Measurements from ENCODE around the gene TAMM41.
A peak's percentile ranks its signal among the peaks of the same experiment; 100 is the strongest.
"Not testable (repeated sequence)": the region's sequence is repeated elsewhere in the genome, so short reads cannot be mapped to it uniquely, and the experiment has no call there.

TAMM41 gene, protein sequence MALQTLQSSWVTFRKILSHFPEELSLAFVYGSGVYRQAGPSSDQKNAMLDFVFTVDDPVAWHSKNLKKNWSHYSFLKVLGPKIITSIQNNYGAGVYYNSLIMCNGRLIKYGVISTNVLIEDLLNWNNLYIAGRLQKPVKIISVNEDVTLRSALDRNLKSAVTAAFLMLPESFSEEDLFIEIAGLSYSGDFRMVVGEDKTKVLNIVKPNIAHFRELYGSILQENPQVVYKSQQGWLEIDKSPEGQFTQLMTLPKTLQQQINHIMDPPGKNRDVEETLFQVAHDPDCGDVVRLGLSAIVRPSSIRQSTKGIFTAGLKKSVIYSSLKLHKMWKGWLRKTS
- total RNA-seq = 14.8 reads per million, percentile 40 among the genes with 10 or more reads in this experiment

DNA sequence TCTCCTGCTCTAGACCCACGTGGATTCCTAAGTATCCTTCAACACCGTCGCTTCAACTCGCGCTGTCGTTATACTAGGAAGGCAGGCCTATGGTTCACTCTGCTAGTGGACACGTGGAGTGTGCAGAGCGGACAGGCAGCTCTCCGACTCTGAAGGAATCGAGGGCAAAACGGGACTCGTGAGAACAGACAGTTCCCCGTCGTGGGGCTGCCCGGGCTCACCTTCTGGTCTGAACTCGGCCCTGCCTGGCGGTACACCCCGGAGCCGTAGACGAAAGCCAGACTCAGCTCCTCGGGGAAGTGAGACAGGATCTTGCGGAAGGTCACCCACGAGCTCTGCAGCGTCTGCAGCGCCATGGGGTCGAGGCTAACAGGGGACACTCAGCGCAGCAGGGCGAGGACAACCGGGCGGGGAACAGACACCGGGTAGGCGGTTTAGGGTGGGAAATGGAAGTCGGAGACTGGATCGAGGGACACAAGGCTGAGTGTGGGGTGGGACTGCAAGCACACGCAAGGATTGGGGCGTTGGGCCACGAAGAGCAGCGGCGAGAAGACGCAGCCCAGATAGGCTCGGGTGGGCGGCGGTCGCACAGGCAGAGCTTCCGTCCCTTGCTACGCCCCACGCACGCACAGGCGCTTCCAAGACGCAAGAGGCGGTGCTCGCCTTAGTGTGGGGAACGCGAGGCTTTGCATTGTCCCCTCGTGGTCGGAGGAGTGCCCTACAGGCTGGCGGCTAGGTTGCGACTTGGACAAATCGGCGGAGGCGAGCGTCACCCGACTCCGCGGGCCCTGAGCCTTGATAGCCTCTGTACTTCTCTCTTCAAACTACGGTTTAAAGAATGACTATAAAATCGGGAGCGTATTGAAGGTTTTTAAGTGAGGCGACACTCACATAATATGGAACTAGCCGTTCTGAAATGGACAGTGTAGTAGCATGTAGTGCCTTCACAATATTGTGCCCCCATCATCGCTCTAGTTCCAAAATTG is at the start of gene TAMM41:
TAMM41 (minus strand) TSS at position 605 of the 986 bp plus-strand sequence; CDS start at position 356, 249 bp downstream.
- peak; percentile 77 for DNase-seq

DNA sequence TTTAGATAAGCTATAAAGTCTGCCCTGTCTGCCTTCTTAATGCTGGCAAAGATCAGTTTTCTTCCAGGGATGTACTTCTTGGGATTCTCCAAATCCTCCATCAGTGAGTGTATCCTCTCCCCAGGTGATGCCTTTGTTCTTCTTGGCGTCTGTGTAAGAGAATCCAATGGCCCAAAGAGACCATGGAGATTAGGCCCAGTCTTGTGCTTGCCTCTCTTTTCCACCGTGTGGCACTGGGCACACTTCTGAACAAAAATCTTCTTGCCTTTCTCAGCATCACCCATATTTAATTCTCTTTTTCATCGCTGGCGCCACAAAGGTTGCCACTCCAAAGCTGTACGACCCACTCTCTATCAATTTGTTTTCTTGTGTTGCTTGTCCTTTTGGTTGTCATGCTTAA is 32.2 kb upstream of the TAMM41 start:
- no peak for DNase-seq

DNA sequence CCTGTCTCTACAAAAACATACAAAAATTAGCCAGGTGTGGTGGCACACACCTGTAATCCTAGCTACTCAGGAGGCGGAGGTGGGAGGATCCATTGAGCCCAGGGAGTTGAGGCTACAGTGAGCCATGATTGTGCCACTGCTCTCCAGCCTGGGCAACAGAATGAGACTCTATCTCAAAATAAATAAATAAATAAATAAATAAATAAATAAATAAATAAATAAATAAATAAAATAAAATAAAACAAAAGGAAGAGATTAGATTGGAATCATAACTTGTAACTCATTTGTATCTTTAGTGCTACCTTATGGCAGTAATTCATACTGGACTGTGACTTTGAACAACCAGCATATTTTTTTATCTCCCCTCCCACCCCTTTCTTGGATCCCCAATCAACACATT is 28.0 kb upstream of the TAMM41 start:
- not testable (repeated sequence) for DNase-seq

DNA sequence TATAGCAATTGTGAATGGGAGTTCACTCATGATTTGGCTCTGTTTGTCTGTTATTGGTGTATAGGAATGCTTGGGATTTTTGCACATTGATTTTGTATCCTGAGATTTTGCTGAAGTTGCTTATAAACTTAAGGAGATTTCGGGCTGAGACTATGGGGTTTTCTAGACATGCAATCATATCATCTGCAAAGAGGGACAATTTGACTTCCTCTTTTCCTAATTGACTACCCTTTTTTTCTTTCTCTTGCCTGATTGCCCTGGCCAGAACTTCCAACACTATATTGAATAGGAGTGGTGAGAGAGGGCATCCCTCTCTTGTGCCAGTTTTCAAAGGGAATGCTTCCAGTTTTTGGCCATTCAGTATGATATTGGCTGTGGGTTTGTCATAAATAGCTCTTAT is 17.1 kb upstream of the TAMM41 start:
- DNase-seq = not testable (repeated sequence)

DNA sequence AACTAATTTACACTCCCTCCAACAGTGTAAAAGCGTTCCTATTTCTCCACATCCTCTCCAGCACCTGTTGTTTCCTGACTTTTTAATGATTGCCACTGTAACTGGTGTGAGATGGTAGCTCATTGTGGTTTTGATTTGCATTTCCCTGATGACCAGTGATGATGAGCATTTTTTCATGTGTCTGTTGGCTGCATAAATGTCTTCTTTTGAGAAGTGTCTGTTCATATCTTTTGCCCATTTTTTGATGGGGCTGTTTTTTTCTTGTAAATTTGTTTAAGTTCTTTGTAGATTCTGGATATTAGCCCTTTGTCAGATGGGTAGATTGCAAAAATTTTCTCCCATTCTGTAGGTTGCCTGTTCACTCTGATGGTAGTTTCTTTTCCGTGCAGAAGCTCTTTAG is 15.9 kb upstream of the TAMM41 start:
- DNase-seq = not testable (repeated sequence)

DNA sequence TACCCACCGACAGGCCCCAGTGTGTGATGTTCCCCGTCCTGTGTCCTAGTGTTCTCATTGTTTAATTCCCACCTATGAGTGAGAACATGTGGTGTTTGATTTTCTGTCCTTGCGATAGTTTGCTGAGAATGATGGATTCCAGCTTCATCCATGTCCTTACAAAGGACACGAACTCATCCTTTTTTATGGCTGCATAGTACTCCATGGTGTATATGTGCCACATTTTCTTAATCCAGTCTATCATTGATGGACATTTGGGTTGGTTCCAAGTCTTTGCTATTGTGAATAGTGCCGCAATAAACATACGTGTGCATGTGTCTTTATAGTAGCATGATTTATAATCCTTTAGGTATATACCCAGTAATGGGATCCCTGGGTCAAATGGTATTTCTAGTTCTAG is 15.5 kb upstream of the TAMM41 start:
- not testable (repeated sequence) for DNase-seq

DNA sequence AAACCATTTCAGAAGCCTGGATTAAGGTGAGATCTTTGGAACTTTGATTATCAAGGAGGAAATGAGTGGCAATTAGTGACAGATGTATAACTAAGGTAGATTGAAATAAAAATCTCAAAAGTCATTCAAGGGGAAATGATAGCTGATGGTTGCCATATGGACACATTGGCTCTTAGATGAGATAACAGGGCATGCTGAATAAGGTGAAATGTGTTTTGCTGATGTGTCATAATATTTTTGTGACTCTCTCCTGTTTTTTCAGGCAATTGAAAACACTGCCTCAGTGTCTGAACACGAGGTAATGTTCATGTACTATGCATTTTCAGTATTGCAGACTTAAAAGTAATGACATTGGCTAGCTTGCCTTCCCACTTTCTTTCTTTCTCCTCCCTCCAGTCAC is 13.5 kb upstream of the TAMM41 start:
- not testable (repeated sequence) for DNase-seq

DNA sequence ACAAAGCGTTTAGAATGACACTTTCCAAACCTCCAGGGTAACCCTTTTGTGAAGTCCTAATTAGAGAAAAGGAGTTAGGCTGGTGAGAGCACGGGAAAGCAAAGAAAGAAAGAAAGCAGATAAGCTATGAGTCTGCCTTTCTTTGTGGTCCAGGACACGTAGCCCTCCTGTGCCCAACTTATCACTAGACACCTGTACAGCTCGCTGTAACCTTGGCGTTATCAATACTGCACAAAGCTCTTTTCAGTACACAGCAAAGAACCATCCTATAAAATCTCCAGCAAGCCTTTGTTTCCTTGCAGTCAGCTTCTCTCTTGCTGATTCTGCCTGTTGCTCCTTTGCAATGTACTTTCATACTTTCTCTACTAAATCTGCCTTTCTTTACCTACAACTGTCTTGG is 6.8 kb upstream of the TAMM41 start:
- no peak for DNase-seq

DNA sequence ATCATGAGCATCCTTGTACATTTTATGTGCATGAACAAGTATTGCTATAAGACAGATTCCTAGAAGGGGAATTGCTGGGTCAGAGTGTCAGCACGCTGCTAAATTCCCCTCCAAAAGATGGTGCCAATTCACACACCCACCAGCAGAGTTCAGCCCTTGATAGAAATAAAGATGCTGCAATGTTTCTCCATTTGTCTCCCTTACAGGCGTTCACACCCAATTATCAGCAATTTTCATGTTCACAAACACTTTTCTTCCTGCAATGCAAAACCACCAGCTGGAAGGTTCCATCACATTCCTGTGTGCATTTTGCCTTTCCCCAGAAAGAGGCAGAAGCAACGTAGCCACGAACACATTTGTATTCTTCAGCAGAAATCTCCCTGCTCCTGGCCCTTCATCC is 3.3 kb upstream of the TAMM41 start:
- no peak for DNase-seq

DNA sequence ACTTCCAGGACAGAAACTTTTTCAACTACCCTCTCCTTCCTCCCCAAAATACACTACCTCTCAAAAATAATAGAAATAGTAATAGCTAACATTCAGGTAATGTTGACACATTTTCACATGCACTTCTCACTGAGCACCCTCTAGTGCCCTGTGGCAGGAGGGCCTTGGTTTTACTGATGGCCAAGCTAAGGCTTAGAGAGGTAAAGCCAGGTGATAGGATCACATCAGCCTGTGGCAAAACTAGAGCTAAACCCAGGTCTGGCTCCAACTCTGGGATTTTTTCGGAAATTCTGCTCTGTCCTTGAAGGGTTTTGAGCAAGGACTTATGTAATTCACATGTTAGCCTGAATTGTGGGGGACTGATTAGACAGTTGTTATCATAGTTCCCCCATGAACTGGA is 922 bp upstream of the TAMM41 start:
- no peak for DNase-seq

DNA sequence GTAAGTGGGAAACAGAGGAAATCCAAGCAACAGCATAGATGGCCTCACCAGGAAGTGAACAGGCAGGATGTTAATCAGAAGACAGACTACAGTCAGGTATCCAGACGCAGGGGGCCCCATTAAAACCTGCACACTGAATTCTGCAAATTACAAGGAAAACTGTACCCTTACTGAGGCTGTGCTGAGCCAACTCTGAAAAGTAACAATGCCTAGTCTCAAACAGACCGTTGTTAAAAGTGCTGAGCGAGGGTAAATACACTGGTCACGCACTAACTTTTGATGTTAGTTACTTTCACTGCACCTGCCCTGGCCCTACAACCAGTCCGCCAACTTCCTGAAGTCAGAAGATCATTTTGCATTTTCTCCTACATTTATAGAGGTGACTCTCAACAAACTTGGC is 1.0 kb downstream of the TAMM41 start:
- no peak for DNase-seq

DNA sequence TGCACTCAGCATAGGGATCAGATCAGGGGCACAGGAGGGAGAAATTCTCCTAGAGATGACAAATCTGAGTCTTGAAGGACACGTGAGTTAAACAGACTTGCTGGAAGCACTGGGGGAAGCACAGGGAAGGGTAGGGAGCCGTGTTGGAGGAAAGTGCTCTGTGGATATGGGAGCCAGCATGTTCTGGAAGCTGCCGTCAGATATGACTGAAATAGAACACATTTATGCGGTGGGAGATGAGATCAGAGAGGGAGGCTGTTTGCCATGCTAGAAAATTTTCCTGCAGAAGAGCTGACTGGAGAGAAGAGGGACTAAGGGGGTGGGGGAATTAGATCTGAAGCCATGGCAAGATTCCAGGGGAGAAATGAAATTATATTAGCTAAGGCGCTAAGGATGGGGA is 1.8 kb downstream of the TAMM41 start:
- DNase-seq = no peak

DNA sequence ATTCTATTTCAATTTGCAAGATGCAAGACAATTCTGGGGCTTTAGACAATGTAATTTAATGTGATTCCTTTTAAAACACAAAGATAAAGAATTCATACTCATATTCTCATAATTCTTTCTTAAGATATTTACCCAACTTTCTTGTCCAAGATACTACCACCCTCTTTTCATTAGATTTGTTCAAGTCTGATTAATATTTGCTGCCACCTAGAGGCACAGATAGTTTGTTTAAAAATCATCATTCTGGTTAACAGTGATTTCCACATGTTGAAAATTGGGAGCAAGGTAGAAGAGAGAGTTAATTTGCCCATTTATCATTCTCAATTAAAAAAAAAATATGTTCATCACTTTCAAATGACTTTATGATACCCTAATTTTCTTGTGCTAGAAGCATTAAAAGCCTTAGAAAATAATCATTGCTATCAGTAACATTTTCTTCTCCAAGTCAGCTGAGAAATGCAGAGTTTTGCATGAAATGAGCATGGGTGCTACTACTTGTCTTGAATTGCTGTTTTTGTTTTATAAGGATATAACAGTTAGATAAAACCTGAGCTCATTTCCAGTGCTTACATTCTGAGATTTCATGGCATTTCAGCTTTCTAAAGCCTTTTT is 11.6 kb downstream of the TAMM41 start:
- DNase-seq = no peak

DNA sequence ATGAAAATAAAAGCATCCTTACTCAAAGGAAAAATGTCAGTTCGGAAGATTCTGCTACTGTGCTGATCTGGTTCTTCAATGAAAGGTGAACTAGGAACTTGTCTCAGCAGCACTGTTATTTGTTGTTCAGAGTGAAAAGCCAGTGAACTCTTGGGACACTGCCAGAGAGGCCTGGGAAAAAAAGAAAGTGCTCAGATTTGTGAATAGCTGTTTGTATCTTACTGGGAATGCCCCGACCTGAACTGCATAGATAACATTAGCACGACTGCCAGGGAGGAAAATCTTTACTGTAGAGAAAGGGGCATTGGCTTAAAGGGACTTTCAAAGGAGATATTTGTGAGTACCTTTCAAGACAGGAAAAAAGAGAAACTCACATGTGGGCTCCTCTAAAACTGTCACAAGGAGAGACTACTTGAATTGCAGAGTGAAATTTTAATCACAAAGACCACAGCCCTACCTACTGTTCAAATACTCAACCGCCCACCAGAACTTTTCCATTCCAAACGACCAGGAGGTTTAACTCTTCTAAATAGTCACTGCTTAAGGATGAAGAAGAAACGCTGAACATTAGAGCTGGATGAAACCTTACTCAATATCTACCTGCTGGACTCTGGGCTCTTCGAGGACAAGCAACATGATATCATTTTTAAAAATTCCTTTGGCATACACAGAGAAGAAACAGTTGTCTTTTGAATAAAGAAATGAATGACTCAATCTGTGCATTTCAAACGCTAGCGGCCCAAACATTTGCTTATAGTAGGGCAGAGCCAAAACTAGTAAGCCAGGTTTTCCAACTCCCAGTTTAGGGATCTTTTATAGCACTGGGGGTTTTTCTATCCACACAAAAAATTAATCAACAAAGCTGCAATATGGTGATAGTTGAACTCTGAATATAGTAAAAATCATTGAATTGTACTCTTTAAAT is 13.4 kb downstream of the TAMM41 start:
- no peak for DNase-seq

DNA sequence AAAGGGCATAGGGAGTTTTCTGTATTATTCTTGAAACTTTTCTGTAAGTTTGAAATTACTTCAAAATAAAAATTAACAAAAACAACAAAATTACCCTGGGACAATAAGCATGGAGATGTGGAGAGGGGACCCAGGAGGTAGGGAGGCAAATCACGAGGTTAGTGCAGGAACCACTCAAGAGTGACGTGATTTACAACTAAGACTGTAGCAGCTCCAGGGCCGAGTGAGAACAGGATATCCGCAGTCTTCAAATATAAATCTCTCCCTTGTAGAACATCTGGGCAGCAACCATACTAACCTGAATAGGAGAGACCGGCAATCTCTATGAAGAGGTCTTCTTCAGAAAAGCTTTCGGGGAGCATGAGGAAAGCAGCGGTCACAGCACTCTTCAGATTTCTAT is 17.3 kb downstream of the TAMM41 start:
- no peak for DNase-seq

DNA sequence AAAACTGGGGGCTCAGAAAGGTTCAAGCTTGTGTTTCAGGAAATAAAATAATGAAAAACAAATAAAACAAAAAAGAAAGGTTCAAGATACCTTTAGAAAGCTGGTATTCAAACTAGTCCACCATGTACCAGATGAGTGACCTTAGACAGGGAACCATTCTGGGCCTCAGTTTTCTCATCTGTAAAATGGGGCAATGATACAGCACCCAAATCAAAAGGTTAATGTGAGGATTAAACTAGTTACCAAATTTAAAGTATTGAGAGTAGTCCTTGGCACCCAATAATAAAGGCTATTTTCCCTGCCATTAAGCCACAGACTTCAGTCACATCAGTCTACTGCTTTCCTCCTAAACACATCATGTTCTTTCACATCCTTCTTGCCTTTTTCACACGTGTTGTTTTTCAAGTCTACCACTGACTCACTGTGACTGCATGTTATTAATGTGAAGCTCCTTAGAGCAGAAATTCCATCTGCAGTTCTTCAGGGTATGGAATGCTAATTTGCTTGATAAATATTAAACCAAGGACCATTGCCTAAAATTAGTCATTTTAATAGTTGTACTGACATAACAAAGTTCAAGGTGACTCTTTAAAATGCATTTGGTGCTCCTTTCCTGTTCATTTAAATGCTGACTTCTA is 19.9 kb downstream of the TAMM41 start:
- no peak for DNase-seq

DNA sequence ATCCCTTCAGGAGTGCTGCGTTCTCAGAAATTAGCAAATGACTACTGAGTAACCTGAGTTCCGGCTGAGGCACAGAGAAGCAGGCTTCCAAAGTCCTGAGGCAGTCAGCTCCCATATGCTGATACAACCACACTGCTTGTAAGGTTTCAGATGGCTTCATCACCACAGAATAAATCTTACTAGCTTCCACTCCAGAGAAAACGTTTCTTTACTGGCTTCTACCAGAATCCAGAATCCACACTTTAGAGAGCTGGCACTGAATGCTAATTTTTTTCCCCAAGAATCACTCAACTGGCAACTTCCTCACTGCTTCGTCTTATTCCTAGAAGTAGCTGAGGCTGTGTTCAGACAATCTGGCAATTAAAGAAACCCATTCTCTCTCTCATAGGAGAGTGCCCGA is 21.4 kb downstream of the TAMM41 start:
- no peak for DNase-seq

DNA sequence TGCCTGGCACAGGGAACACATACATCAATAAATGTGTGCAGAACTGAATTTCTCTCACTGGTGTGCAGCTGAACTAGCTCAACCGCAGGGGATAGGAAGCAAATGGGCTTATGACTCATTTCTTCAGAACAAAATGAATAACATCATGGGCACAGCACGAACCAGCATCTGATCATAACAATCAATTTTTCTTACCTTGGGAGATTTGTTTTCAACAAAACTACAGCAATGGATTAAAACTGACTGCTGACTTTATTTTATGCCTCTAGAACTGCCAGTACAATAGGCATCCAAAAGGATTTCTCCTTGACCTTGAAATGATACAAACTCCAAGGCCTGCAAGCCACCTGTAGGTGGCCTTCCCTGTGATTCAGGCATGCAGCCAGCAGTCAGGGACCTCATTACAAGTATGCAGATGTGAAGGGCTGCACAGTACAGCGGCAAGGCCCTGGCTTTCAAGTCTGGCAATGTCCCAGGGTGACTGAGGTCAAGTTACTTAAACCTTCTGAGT is 26.1 kb downstream of the TAMM41 start:
- no peak for DNase-seq

DNA sequence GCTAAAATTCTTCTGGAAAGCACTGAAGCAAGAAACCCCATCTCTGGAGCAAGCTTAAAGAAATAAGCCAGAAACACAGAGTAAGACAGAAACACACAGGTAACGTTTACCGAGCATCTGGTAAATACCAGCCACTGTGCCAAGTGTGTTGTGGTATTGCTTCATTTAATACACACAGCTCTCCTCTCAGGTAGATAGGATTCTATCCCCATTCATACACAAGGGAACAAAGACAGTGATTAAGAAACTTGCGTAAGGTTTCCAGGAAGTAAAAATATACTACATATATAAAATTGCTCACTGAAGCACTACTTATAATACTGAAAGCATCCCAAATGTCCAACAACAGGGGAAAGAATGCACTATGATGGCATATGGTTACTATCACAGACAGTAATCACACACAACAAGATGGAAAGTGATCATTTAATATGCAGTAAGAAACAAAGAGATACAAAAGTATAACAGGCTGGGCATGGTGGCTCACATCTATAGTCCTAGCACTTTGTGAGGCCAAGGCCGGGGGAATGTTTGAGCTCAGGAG is 27.5 kb downstream of the TAMM41 start:
- DNase-seq = no peak

DNA sequence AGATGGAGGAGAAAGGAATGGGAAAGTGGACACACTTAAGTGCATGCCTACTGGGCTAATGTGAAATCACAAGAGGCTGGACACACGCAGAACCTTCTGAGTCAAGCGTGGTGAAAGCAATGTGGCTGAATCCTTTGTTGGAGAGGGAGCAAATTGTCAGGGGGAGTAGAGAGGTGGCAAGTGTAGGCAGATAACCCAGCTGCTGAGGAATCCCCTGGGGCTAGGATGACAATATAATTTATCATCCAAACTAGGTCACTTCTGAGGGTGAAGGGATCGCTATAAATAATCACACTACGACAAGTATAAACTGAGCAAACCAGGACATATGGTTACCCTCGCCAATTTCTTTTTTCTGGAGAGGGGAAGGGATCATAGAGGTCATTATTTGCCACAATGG is 28.7 kb downstream of the TAMM41 start:
- DNase-seq = no peak

DNA sequence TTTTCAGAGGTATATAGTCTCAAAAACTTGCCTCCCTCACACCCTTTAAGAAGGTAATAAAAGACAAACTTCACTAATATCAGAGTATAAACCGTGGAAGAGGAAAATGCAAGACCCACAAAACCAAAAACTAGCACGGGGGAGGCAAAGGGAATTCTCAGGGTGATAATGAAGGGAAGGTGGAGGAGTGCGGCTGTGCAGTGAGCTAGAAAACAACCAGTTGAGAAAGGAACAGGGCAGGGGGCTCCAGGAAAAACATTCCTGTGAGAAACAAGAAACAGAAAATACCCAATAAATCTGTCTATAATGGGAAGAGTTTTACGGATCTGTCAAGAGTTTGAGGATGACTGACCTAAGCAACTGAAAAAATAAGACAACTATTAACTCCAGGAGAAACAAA is 31.6 kb downstream of the TAMM41 start:
- no peak for DNase-seq
